Caco-2 (cell line): ENCODE results near the gene PBRM1. TPM values are rescaled to one million over a fixed set of nuclear protein-coding genes. Genes with fewer than 3 reads are reported as not detected.

ENCODE experiments used
- total RNA-seq: library from RNA; stranded (reverse); gene quantifications from 2 replicates; pipeline ENCODE4 v1.2.3, GENCODE V29; 2022

Gene PBRM1
- total RNA-seq, 1 experiment from 2014 or later = 50.7 TPM

Other genes starting within 250 kb of the PBRM1 start
- 0.28 and 0.32 TPM in 2 replicates for gene SEMA3G, start 240.8 kb downstream of the PBRM1 start, total RNA-seq
- gene TNNC1, start 231.9 kb downstream of the PBRM1 start, total RNA-seq = 36.1 and 40.5 TPM in 2 replicates
- gene NISCH, start 230.3 kb downstream of the PBRM1 start, total RNA-seq = 61.1 and 62.2 TPM in 2 replicates
- gene STAB1, start 190.6 kb downstream of the PBRM1 start, total RNA-seq = 0.39 and 0.63 TPM in 2 replicates
- gene NT5DC2, start 152.1 kb downstream of the PBRM1 start, total RNA-seq = 212 and 214 TPM in 2 replicates
- gene UQCC5, start 149.3 kb downstream of the PBRM1 start, total RNA-seq = 35.0 and 38.6 TPM in 2 replicates
- 125 and 134 TPM in 2 replicates for gene GNL3, start 119 bp upstream of the PBRM1 start, total RNA-seq
- gene GLT8D1, start 19.9 kb upstream of the PBRM1 start, total RNA-seq = 30.5 and 31.4 TPM in 2 replicates
- gene SPCS1, start 20.2 kb upstream of the PBRM1 start, total RNA-seq = 141 and 153 TPM in 2 replicates
- 39.2 and 40.5 TPM in 2 replicates for gene NEK4, start 85.0 kb upstream of the PBRM1 start, total RNA-seq
- 0.49 TPM in 1 of 2 replicates, not detected in the other for gene ITIH1, start 91.7 kb upstream of the PBRM1 start, total RNA-seq
- gene ITIH3, start 108.9 kb upstream of the PBRM1 start, total RNA-seq = 0.23 and 0.27 TPM in 2 replicates
- gene ITIH4, start 144.8 kb upstream of the PBRM1 start, total RNA-seq = 3.7 and 4.1 TPM in 2 replicates
- gene MUSTN1, start 149.1 kb upstream of the PBRM1 start, total RNA-seq = 1.8 TPM in 1 of 2 replicates, not detected in the other
- 13.5 and 13.9 TPM in 2 replicates for gene STIMATE, start 211.6 kb upstream of the PBRM1 start, total RNA-seq